Hematopoietic multipotent progenitor cell treated with erythropoietin and hydrocortisone succinate and interleukin-3 and kit ligand, for 17 days (in vitro differentiated cells): ENCODE data around the gene KANK2.
"Not testable (repeated sequence)": the region's sequence is repeated elsewhere in the genome, so short reads cannot be mapped to it uniquely, and the experiment has no call there.

Source experiments
- DNase-seq: peaks from one replicate; pipeline ENCODE4 v3.0.0-alpha.2; 2015; ENCODE audit warnings: low spot score

KANK2 gene

DNA sequence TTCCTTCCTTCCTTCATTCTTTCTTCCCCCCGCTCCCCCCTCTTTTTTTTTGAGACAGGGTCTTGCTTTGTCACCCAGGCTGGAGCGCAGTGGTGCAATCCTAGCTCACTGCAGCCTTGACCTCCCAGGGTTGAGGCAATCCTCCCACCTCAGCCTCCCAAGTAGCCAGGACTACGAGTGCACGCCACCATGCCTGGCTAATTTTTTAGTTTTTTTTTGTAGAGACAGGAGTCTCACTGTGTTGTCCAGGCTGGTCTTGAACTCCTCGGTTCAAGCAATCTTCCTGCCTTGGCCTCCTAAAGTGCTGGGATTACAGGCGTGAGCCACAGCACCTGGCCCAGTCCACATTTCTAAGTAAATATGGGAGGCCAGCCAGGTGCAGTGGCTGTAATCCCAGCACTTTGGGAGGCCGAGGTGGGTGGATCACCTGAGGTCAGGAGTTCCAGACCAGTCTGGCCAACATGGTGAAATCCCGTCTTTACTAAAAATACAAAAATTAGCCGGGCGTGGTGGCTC, 57.3 kb downstream of the KANK2 start:
- not testable (repeated sequence) for DNase-seq

- no peak for DNase-seq
These were observed 58.6 kb downstream of the KANK2 start for GRCh38 chr19:11138601-11139300.

- peak; percentile 76 for DNase-seq
These were observed 59.6 kb downstream of the KANK2 start for GRCh38 chr19:11137542-11138384.

DNA sequence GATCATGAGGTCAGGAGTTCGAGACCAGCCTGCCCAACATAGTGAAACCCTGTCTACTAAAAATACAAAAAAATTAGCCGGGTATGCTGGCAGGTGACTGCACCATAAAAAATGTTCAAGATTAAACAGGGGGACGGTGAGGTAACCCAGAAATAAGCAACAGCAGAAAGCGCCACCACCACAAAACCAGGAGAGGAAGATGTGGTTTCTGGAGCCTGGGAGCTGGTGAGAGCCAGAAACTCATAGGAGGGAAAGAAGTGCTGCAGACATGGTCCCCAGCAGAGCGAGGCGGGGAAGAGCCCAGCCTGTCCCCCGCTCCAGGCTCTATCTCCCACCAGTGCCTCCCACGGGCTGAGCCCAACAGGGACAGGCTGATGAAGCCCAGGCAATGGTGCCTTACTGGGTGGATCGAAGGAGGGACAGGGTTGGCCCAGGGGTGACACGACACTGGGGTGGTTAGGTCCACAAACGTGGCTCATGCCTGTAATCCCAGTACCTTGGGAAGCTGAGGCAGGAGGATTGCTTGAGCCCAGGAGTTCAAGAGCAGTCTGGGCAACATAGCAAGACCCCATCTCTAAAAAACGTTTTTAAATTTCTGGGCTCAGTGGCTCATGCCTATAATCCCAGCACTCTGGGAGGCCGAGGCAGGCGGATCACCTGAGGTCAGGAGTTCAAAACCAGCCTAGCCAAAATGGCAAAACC, 60.8 kb downstream of the KANK2 start:
- DNase-seq = no peak

GRCh38 chr19:11131471-11131870, 65.9 kb downstream of the KANK2 start:
- DNase-seq = no peak

DNA sequence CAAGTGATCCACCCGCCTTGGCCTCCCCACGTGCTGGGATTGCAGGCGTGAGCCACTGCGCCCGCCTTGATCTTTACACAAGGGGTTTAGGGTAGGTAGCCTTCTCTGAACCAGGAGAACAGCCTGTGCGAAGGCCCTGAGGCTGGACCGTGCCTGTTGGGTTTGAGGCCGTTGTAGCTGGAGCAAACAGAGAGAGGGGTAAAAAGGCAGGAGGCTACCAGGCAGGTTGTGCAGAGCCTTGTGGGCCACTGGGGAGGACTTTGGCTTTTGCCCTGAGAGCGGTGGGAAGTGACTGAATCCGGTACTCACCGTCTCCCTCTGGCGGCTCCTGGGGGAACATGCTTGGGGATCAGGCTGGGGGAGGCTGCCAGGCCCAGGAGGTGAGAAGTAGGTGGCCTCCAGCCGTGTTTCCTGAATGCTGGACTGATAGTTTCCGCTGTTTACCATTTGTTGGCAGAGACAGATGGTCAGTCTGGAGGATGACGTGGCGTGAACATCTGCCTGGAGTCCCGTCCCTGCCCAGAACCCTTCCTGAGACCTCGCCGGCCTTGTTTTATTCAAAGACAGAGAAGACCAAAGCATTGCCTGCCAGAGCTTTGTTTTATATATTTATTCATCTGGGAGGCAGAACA, 66.4 kb downstream of the KANK2 start:
- DNase-seq = peak; percentile 81

GRCh38 chr19:11127905-11128304, 69.4 kb downstream of the KANK2 start:
- no peak for DNase-seq

DNA sequence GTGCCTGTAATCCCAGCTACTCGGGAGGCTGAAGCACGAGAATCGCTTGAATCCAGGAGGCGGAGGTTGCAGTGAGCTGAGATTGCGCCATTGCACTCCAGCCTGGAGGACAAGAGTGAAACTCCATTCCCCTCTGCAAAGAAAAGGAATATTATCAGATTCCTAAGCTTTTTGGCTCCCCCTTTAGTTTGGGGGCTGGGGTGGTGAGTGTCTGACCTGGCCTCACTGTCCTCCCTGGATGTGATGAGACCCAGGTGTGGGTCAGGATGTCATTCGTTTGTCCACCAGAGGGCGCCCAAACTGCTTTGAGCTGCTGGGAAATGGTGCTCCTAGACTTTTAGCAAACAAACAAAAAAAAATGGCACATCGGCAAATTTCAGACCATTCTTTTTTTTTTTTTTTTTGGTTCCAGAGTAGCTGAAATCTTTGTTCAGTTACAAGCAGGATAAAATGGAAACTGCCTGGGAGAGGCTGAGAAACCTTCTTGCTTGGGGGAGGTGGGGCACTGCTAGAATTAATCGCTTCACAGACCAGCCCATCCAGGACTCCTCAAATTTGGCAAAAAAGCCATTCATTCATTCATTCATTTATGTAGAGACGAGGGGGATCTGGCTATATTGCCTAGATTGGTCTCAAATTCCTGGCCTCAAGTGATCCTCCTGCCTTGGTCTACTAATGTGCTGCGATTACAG, 71.2 kb downstream of the KANK2 start:
- peak; percentile 87 for DNase-seq

DNA sequence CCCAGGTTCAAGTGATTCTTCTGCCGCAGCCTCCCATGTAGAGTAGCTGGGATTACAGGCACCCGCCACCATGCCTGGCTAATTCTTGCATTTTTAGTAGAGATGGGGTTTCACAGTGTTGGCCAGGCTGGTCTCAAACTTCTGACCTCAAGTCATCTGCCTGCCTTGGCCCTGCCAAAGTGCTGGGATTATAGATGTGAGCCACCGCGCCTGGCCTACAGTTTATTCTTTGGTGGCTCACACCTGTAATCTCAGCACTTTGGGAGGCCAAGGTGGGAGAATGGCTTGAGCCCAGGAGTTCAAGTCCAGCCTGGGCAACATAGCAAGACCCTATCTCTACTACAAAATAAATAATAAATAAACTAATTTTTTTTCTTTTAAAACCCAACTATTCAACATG, 73.2 kb downstream of the KANK2 start:
- not testable (repeated sequence) for DNase-seq

GRCh38 chr19:11123114-11123513, 74.2 kb downstream of the KANK2 start:
- no peak for DNase-seq

- not testable (repeated sequence) for DNase-seq
These were observed 75.4 kb downstream of the KANK2 start for GRCh38 chr19:11121963-11122362.

DNA sequence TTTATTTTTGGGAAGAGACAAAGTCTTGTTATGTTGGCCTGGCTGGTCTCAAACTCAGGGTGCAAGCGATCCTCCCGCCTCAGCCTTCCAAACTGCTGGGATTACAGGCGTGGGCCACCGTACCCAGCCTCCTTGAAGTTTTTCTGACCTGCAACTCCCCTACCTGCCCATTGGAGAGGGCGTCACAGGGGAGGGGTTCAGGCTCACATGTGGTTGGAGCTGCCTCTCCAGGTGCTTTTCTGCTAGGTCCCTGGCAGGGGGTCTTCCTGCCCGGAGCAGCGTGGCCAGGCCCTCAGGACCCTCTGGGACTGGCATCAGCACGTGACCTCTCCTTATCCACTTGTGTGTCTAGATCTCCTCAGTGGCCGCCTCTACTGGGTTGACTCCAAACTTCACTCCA, 80.8 kb downstream of the KANK2 start:
- DNase-seq = no peak

DNA sequence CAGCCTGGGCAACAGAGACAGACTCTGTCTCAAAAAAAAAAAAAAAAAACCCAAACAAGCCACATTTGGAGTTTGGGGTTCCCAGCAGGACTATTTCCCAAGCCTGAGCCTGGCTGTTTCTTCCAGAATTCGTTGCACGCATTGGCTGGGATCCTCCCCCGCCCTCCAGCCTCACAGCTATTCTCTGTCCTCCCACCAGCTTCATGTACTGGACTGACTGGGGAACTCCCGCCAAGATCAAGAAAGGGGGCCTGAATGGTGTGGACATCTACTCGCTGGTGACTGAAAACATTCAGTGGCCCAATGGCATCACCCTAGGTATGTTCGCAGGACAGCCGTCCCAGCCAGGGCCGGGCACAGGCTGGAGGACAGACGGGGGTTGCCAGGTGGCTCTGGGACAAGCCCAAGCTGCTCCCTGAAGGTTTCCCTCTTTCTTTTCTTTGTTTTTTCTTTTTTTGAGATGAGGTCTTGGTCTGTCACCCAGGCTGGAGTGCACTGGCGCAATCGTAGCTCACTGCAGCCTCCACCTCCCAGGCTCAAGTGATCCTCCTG, 81.4 kb downstream of the KANK2 start:
- DNase-seq = no peak

DNA sequence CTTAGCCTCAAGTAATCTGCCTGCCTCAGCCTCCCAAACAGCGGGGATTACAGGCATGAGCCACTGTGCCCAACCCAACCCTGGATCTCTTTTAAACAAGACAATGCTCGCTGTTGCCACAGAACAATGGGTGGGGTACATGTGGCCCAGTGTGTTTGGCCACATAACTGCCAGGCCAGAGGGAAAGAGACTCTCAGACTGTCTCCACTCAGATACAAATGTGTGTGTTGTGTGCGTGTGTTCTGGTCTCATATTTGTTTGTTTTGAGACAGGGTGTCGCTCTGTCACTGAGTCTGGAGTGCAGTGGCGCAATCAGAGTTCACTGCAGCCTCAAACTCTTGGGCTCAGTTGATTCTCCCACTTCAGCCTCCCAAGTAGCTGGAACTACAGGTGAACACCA, 82.3 kb downstream of the KANK2 start:
- no peak for DNase-seq
